Prostate gland (tissue), 2 donors: ENCODE results near the gene TMEM69. TPM values are rescaled to one million over a fixed set of nuclear protein-coding genes. Genes with fewer than 3 reads are reported as not detected.
"Not testable (repeated sequence)": the region's sequence is repeated elsewhere in the genome, so short reads cannot be mapped to it uniquely, and the experiment has no call there.

ENCODE experiments used
- DNase-seq: peaks from one replicate; pipeline ENCODE4 v3.0.0-alpha.2; 2019; ENCODE audit warnings: low spot score
- H3K27ac ChIP-seq, 2 donors: fragments of 200-600 bp; sonication (generic); 2 replicates each; pipeline ENCODE4 v1.5.1; 2017 to 2019
- H3K27me3 ChIP-seq: fragments of 200-600 bp; sonication (generic); replicated peaks from 2 replicates; pipeline ENCODE4 v1.5.1; 2019; ENCODE audit not compliant: insufficient read depth
- H3K36me3 ChIP-seq, 2 donors: fragments of 200-600 bp; sonication (generic); 1 replicate in 1 of 2; 2 replicates in 1 of 2; pipeline versions ENCODE4 v1.5.1 to v1.8.1; 2017 to 2019
- H3K4me1 ChIP-seq: fragments of 200-600 bp; sonication (generic); replicated peaks from 2 replicates; pipeline ENCODE4 v1.5.1; 2019
- H3K4me3 ChIP-seq, 2 donors: fragments of 200-600 bp; sonication (generic); 2 replicates each; pipeline ENCODE4 v1.5.1; 2017 to 2019
- H3K9me3 ChIP-seq: fragments of 200-600 bp; sonication (generic); 2 replicates; pipeline ENCODE4 v1.5.1; 2017
- CTCF ChIP-seq, 4 experiments: fragments of 200-600 bp in 2 of 4; fragments of 450-650 bp in 2 of 4; sonication (generic) in 2 of 4; IDR thresholded peaks; 1 replicate in 3 of 4; 2 replicates in 1 of 4; pipeline ENCODE4 v1.5.1; 2016 to 2019; ENCODE audit warnings: antibody characterized with exemption in 4 of 4, mild to moderate bottlenecking in 2 of 4, moderate library complexity in 2 of 4
- POLR2A ChIP-seq: fragments of 450-650 bp; IDR thresholded peaks from one replicate; pipeline ENCODE4 v1.6.1; 2016; ENCODE audit warnings: antibody characterized with exemption, mild to moderate bottlenecking
- POLR2AphosphoS5 ChIP-seq: sonication (generic); formaldehyde crosslinking; IDR thresholded peaks from one replicate; pipeline ENCODE4 v1.6.1; 2017; ENCODE audit warnings: antibody characterized with exemption
- WGBS: methylation state at CpG from one replicate; pipeline ENCODE4 v1.1.5; 2018; 5-methylcytosine and 5-hydroxymethylcytosine counted together
- intact Hi-C: fragments of 100-400 bp; cut with DNase I; formaldehyde crosslinking; loops from one replicate; pipeline ENCODE4 v1.14.2; 2022
- total RNA-seq, 2 donors: library from RNA; depleted of rRNA; stranded (reverse); fragments of >200 nt; gene quantifications; one replicate each; pipeline ENCODE4 v1.1.0, GENCODE V29; 2016

The TMEM69 gene
- total RNA-seq, 2 donors from 2014 or later = 29.6 to 32.9 TPM

DNA sequence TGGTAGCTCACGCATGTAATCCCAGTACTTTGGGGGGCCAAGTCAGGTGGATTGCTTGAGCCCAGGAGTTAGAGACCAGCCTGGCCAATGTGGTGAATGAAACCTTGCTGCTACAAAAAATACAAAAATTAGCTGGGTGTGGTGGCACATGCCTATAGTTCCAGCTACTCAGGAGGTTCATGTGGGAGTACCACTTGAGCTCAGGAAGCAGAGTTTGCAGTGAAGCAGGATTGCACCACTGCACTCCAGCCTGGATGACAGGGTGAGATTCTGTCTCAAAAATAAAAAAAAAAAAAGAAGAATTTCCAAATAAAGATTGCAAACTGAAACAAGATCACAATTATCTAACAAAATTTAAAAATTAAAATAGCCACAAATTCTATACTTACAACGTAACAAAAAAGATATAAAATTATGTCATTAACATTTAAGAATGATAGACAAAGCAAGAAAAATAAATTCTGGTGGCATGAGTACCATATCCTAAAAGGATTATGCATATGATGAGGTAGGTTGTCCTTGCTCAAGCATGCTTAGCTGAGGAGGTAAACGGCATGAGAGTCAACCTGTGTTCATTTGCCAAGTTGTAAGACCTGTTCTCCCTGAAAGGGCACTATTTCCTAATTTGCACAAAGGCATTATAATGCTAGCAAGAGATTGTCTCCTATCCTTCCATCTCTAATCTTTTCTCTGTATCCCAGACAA is 42.2 kb downstream of the TMEM69 start:
- no peaks in the 10 kb centered on the region for H3K27me3 ChIP-seq
- peak; percentile 63 for DNase-seq
- H3K36me3 ChIP-seq = no peaks in the 10 kb centered on the region
- H3K4me1 ChIP-seq = no peaks in the 10 kb centered on the region
- no peak for TF ChIP-seq POLR2A
- peak; percentile 86 for TF ChIP-seq POLR2AphosphoS5
- TF ChIP-seq CTCF (IDR thresholded peaks at IDR 0.05) = no peak
- H3K4me3 ChIP-seq = no peak overlapping the region
- intact Hi-C loops = no loop called here
- no peak overlapping the region for H3K27ac ChIP-seq
- no peaks in the 10 kb centered on the region for H3K9me3 ChIP-seq
- 62% methylated on average over 3 of the region's 3 CpGs for WGBS

DNA sequence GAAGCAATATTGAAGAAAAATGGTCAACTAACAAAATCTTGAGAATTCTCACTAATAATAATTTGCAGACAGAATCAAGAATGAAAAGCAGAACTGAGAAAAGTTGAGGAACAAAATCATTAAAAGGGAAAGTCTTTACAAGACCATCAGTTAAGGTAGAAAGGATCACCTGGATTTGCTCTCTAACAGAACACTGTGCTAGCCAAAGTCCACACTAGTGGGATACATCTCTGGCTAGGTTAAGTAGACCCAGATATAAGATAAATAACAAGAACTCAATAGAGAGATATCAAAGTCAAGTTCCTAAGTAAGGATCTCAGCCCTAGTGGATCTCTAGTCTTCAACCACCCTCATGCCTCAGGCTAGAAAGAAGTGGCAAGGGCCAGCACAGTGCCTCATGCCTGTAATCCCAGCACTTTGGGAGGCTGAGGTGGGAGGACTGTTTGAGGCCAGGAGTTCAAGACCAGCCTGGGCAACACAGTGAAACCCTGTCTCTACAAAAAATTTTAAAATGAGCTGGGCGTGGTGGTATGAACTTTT is 42.9 kb downstream of the TMEM69 start:
- TF ChIP-seq POLR2AphosphoS5 = no peak
- TF ChIP-seq CTCF (IDR thresholded peaks at IDR 0.05) = no peak
- TF ChIP-seq POLR2A = no peak

GRCh38 chr1:45739137-45739536 is 51.2 kb downstream of the TMEM69 start:
- H3K4me3 ChIP-seq = no peak overlapping the region
- no peaks in the 10 kb centered on the region for H3K27me3 ChIP-seq
- no peak for DNase-seq
- no peak overlapping the region for H3K27ac ChIP-seq
- no peaks in the 10 kb centered on the region for H3K4me1 ChIP-seq
- H3K9me3 ChIP-seq = no peaks in the 10 kb centered on the region
- no peaks in the 10 kb centered on the region for H3K36me3 ChIP-seq
- intact Hi-C loops = no loop called here
- TF ChIP-seq CTCF (IDR thresholded peaks at IDR 0.05) (no peak), POLR2A (no peak)
- 94% methylated on average over 4 of the region's 4 CpGs for WGBS

More for the DNA sequence above, 42.9 kb downstream of the TMEM69 start:
- Histone ChIP-seq H3K27me3 (no peaks in the 10 kb centered on the region), H3K4me3 (no peak overlapping the region), H3K9me3 (no peaks in the 10 kb centered on the region), H3K4me1 (no peaks in the 10 kb centered on the region), H3K36me3 (no peaks in the 10 kb centered on the region), H3K27ac (no peak overlapping the region)
- intact Hi-C loops = no loop called here
- 100% methylated on average over 1 of the region's 1 CpG for WGBS
- DNase-seq = no peak

GRCh38 chr1:45739641-45740156 is 51.7 kb downstream of the TMEM69 start:
- H3K27ac ChIP-seq, H3K36me3 ChIP-seq, H3K9me3 ChIP-seq, H3K4me3 ChIP-seq, H3K27me3 ChIP-seq, H3K4me1 ChIP-seq, DNase-seq, intact Hi-C loops: not testable (repeated sequence)
- WGBS = 72% methylated on average over 5 of the region's 5 CpGs

Other genes with a start within 250 kb of the TMEM69 start
- 10 to 100 TPM; 21.4 to 26.4 TPM for gene TESK2, start 197.0 kb upstream of the TMEM69 start, total RNA-seq
- gene CCDC163, start 188.1 kb upstream of the TMEM69 start, total RNA-seq = 1 to 10 TPM; 1.6 to 1.7 TPM
- 1 to 10 TPM; 5.2 to 6.7 TPM for gene MMACHC, start 187.9 kb upstream of the TMEM69 start, total RNA-seq
- gene PRDX1, start 166.3 kb upstream of the TMEM69 start, total RNA-seq = 100 to 1,000 TPM; 210 to 335 TPM
- 100 to 1,000 TPM in 1 of 2 donors, 10 to 100 TPM in 1; 49.7 to 132 TPM for gene AKR1A1, start 137.4 kb upstream of the TMEM69 start, total RNA-seq
- 100 to 1,000 TPM in 1 of 2 donors, 10 to 100 TPM in 1; 66.5 to 115 TPM for gene NASP, start 104.1 kb upstream of the TMEM69 start, total RNA-seq
- gene CCDC17, start 64.1 kb upstream of the TMEM69 start, total RNA-seq = 1 to 10 TPM; 1.3 to 3.8 TPM
- 100 to 1,000 TPM; 120 to 153 TPM for gene GPBP1L1, start 1.6 kb upstream of the TMEM69 start, total RNA-seq
- gene IPP, start 62.5 kb downstream of the TMEM69 start, total RNA-seq = 10 to 100 TPM; 14.8 to 16.1 TPM
- gene MAST2, start 115.4 kb downstream of the TMEM69 start, total RNA-seq = 10 to 100 TPM; 25.2 to 81.3 TPM